ENCODE measurements around the gene SEC22C. TPM values are rescaled to one million over a fixed set of nuclear protein-coding genes. Genes with fewer than 3 reads are reported as not detected.

Gene SEC22C
- total RNA-seq, 3 donors from 2014 or later: 48.8 to 68.8 (median 61.9) TPM

DNA sequence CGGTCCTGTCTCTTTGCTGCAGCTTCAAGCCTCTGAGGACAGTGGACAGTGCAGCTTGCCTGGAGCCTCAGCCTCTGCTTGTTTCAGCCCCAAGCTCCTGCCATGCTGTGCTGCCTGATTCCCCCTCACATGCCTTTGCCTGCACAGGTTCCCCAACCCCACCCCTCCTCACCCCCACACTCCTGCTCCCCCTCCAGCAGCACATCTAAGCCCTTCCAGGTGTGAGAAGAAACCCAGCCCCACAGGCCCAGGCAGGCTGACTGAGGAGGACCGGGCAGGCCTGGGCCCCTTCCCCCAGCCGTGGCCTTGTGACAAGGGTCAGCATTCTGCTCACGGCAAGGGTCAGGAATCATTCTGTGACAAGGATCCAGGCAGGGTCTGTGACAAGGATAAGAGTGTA, 56.6 kb downstream of the SEC22C start:
- no peaks in the 10 kb centered on the region for H3K27me3 ChIP-seq
- no peak for DNase-seq (ENCODE audit: low spot score in 2 of 2)
- intact Hi-C loops (cut with DNase I; ENCODE audit: low total_unique reads): no loop called here
- H3K4me3 ChIP-seq: no peak overlapping the region
- no peak overlapping the region for H3K27ac ChIP-seq
- TF ChIP-seq, protein P1, sequence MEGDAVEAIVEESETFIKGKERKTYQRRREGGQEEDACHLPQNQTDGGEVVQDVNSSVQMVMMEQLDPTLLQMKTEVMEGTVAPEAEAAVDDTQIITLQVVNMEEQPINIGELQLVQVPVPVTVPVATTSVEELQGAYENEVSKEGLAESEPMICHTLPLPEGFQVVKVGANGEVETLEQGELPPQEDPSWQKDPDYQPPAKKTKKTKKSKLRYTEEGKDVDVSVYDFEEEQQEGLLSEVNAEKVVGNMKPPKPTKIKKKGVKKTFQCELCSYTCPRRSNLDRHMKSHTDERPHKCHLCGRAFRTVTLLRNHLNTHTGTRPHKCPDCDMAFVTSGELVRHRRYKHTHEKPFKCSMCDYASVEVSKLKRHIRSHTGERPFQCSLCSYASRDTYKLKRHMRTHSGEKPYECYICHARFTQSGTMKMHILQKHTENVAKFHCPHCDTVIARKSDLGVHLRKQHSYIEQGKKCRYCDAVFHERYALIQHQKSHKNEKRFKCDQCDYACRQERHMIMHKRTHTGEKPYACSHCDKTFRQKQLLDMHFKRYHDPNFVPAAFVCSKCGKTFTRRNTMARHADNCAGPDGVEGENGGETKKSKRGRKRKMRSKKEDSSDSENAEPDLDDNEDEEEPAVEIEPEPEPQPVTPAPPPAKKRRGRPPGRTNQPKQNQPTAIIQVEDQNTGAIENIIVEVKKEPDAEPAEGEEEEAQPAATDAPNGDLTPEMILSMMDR (IDR thresholded peaks at IDR 0.05): no peak
- TF ChIP-seq POLR2AphosphoS5 (IDR thresholded peaks at IDR 0.05): no peak
- no peak for TF ChIP-seq POLR2A (IDR thresholded peaks at IDR 0.05)
- H3K9me3 ChIP-seq: no peaks in the 10 kb centered on the region
- H3K4me1 ChIP-seq: no peaks in the 10 kb centered on the region
- no peaks in the 10 kb centered on the region for H3K36me3 ChIP-seq

DNA sequence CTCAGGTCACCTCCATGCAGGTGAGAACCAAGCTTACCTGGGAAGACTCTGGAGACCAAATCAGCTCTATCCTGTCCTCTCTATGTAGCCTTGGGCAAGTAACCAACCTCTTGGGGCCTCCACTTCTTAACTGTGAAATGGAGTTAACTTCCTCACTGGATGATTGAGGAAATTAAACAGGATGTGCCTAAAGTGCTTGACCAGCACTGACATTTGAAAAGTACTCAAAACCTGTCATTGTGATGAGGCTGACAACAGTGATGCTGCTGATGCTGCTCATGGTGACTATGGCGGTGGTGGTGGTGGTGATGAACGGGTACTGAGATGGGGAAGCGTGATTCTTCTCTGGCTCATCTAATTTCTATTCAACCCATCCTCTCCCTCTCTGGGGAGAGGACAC, 57.0 kb downstream of the SEC22C start:
- TF ChIP-seq, protein P1 (IDR thresholded peaks at IDR 0.05): no peak
- no peak for TF ChIP-seq POLR2AphosphoS5 (IDR thresholded peaks at IDR 0.05)
- TF ChIP-seq POLR2A (IDR thresholded peaks at IDR 0.05): no peak
- DNase-seq (ENCODE audit: low spot score in 2 of 2): no peak
- no peak overlapping the region for H3K4me3 ChIP-seq
- no peaks in the 10 kb centered on the region for H3K36me3 ChIP-seq
- H3K27ac ChIP-seq: no peak overlapping the region
- H3K4me1 ChIP-seq: no peaks in the 10 kb centered on the region
- intact Hi-C loops (cut with DNase I; ENCODE audit: low total_unique reads): no loop called here
- H3K9me3 ChIP-seq: no peaks in the 10 kb centered on the region
- no peaks in the 10 kb centered on the region for H3K27me3 ChIP-seq

DNA sequence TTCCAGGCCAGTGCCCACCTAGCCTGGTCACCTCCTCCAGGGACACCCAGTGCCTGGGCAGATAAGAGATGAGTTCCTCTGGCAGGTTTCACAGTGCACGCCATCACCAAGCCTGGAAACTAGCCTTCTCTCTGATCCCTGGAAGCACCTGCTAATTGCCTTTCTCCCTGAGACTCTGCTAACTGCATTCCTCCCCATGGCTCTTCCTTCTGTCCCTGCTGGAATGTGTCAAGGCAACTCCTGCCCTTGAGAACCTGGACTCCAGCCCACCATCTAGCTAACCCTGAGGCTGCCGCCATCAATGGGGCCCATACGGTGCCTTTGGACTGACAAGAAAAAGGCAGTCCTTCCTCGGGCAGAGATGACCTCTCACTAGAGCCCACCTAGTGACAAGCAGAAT, 60.9 kb downstream of the SEC22C start:
- H3K27me3 ChIP-seq: no peaks in the 10 kb centered on the region
- no peaks in the 10 kb centered on the region for H3K36me3 ChIP-seq
- intact Hi-C loops (cut with DNase I; ENCODE audit: low total_unique reads): no loop called here
- no peaks in the 10 kb centered on the region for H3K9me3 ChIP-seq
- H3K27ac ChIP-seq: no peak overlapping the region
- H3K4me1 ChIP-seq: peaks cover 0 to 3% of the 10 kb centered on the region in 2 donors
- no peak for DNase-seq (ENCODE audit: low spot score in 2 of 2)
- TF ChIP-seq, protein P1 (IDR thresholded peaks at IDR 0.05): no peak
- TF ChIP-seq POLR2AphosphoS5 (IDR thresholded peaks at IDR 0.05): no peak
- no peak overlapping the region for H3K4me3 ChIP-seq

DNA sequence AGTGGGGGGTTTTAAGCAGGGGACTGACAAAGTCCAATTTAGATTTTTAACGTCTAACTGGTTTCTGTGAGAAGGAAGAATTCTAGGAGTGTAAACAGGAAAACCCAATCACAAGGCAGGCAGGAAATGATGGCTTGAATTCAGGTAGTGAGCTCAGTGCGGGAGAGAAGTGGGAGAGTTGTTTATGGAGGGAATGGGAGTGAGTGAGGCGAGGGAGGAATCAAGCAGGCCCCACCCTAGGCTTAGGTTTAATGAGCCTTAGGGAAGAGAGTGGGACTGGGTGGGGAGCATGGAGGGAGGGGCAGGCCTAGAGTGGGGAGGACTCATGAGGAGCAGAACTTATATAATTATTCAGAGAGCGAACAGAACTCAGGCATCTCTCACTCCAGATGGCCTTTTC, 61.4 kb downstream of the SEC22C start:
- no peak for TF ChIP-seq POLR2AphosphoS5 (IDR thresholded peaks at IDR 0.05)
- TF ChIP-seq, protein P1 (IDR thresholded peaks at IDR 0.05): no peak
- no peak for TF ChIP-seq POLR2A (IDR thresholded peaks at IDR 0.05)
- no peak overlapping the region for H3K4me3 ChIP-seq
- no peaks in the 10 kb centered on the region for H3K27me3 ChIP-seq
- no peak overlapping the region for H3K27ac ChIP-seq
- intact Hi-C loops (cut with DNase I; ENCODE audit: low total_unique reads): no loop called here
- H3K36me3 ChIP-seq: no peaks in the 10 kb centered on the region
- H3K4me1 ChIP-seq: peaks cover 1 to 4% of the 10 kb centered on the region in 2 donors
- DNase-seq (ENCODE audit: low spot score in 2 of 2): no peak
- no peaks in the 10 kb centered on the region for H3K9me3 ChIP-seq

DNA sequence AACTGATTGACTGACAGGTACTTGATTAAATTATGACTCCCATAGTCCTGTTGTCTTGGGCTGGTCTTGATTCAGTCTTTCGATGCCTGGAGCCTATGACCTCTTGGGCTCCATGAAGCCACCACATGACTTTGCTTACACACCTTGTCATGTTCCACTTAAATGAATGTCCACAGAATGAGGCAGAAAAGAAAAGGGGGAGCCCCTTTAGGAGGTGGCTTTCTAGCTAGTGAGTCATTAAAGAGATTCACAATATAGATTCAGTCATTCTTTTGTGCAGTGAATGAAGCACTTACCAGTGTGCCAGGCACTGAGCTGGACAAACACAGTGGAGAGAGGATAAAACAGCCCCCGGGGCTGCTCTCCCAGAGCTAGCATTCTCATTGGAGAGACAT, 62.2 kb downstream of the SEC22C start:
- no peak overlapping the region for H3K4me3 ChIP-seq
- TF ChIP-seq POLR2AphosphoS5 (IDR thresholded peaks at IDR 0.05): no peak
- TF ChIP-seq POLR2A (IDR thresholded peaks at IDR 0.05): no peak
- TF ChIP-seq, protein P1 (IDR thresholded peaks at IDR 0.05): no peak
- no peaks in the 10 kb centered on the region for H3K27me3 ChIP-seq
- no peaks in the 10 kb centered on the region for H3K36me3 ChIP-seq
- peaks cover 4 to 6% of the 10 kb centered on the region in 2 donors for H3K4me1 ChIP-seq
- DNase-seq (ENCODE audit: low spot score in 2 of 2): no peak
- intact Hi-C loops (cut with DNase I; ENCODE audit: low total_unique reads): no loop called here
- peak overlapping the region in 1 of 2 donors; percentile 36 for H3K27ac ChIP-seq
- H3K9me3 ChIP-seq: no peaks in the 10 kb centered on the region

All from breast epithelium (tissue), 4 donors.